IMR-90 (cell line): ENCODE results near the gene PLPP3. TPM values are rescaled to one million over a fixed set of nuclear protein-coding genes. Genes with fewer than 3 reads are reported as not detected.

Source experiments
- ATAC-seq: fragments of 200-7000 bp; cut with Tn5 transposase; 2 replicates; pipeline ENCODE4 v1.9.1; 2020; ENCODE audit warnings: low read depth, mild to moderate bottlenecking, moderate library complexity
- BruUV-seq: library from RNA; stranded (reverse); fragments of 400-500 nt; replicated peaks from 2 replicates; lab custom pipeline; 2021; lab: Mats Ljungman, UMichigan
- CTCF ChIA-PET: fragments of 300-600 bp; formaldehyde crosslinking; extraction: SDS; loops from one replicate; lab custom pipeline; 2021; ENCODE audit warnings: antibody characterized with exemption; lab: Yijun Ruan, JAX
- POLR2A ChIA-PET: fragments of 300-600 bp; sonication (Branson Sonifier 250); formaldehyde crosslinking; loops from one replicate; lab custom pipeline; 2022; ENCODE audit warnings: antibody characterized with exemption; ENCODE audit not compliant: unreplicated experiment; lab: Charles Lee
- DNase-seq: peaks from one replicate; pipeline ENCODE4 v3.0.0; 2013
- H2AFZ ChIP-seq: replicated peaks from 2 replicates; pipeline ENCODE3; 2013; ENCODE audit warnings: low read length, mild to moderate bottlenecking; ENCODE audit not compliant: poor library complexity
- H2AK5ac ChIP-seq: 2 replicates; pipeline ENCODE4 v1.6.1; 2013; ENCODE audit warnings: low read depth, low read length, inconsistent platforms
- H2AK9ac ChIP-seq: replicated peaks from 2 replicates; pipeline ENCODE3; 2013; ENCODE audit warnings: mild to moderate bottlenecking, low read depth, low read length, moderate library complexity; ENCODE audit not compliant: poor library complexity
- H2BK120ac ChIP-seq: 2 replicates; pipeline ENCODE4 v1.6.1; 2013; ENCODE audit warnings: low read depth, low read length, inconsistent platforms
- H2BK15ac ChIP-seq: 3 replicates; pipeline ENCODE4 v1.6.1; 2013; ENCODE audit warnings: low read depth, low read length, inconsistent platforms
- H2BK20ac ChIP-seq: 2 replicates; pipeline ENCODE4 v1.6.1; 2013; ENCODE audit warnings: low read depth, mild to moderate bottlenecking, inconsistent platforms, low read length, moderate library complexity
- H2BK5ac ChIP-seq: 2 replicates; pipeline ENCODE4 v1.6.1; 2013; ENCODE audit warnings: mild to moderate bottlenecking, low read depth, low read length, inconsistent platforms; ENCODE audit not compliant: poor library complexity, severe bottlenecking
- H3K14ac ChIP-seq: replicated peaks from 2 replicates; pipeline ENCODE4 v1.6.1; 2013; ENCODE audit warnings: low read depth, low read length, inconsistent platforms
- H3K18ac ChIP-seq: 2 replicates; pipeline ENCODE4 v1.6.1; 2013; ENCODE audit warnings: low read depth, low read length, control low read depth
- H3K23ac ChIP-seq: 2 replicates; pipeline ENCODE4 v1.6.1; 2013; ENCODE audit warnings: low read depth, low read length, inconsistent platforms
- H3K27ac ChIP-seq: 2 replicates; pipeline ENCODE4 v1.5.1; 2013; ENCODE audit warnings: mild to moderate bottlenecking, control low read depth, low read length; ENCODE audit not compliant: insufficient read depth
- H3K27me3 ChIP-seq: 2 replicates; pipeline ENCODE4 v1.6.1; 2013; ENCODE audit warnings: low read length; ENCODE audit not compliant: control insufficient read depth, insufficient read depth
- H3K36me3 ChIP-seq: 2 replicates; pipeline ENCODE4 v1.6.1; 2013; ENCODE audit warnings: low read length, mixed read lengths; ENCODE audit not compliant: control insufficient read depth, insufficient read depth
- H3K4ac ChIP-seq: 2 replicates; pipeline ENCODE4 v1.6.1; 2013; ENCODE audit warnings: low read depth, low read length, inconsistent platforms
- H3K4me1 ChIP-seq: 2 replicates; pipeline ENCODE4 v1.6.1; 2013; ENCODE audit warnings: low read length, mixed read lengths; ENCODE audit not compliant: control insufficient read depth, insufficient read depth
- H3K4me2 ChIP-seq: 2 replicates; pipeline ENCODE4 v1.6.1; 2013; ENCODE audit warnings: low read depth, mild to moderate bottlenecking, control low read depth, low read length, moderate library complexity
- H3K4me3 ChIP-seq: 2 replicates; pipeline ENCODE4 v1.5.1; 2013; ENCODE audit warnings: low read depth, mild to moderate bottlenecking, control low read depth, low read length, moderate library complexity; ENCODE audit not compliant: insufficient read depth
- H3K56ac ChIP-seq: 2 replicates; pipeline ENCODE4 v1.6.1; 2013; ENCODE audit warnings: low read length, inconsistent platforms; ENCODE audit not compliant: insufficient read depth; ENCODE audit errors: extremely low read depth
- H3K79me1 ChIP-seq, 2 experiments: 2 replicates each; pipeline ENCODE4 v1.6.1; 2013; ENCODE audit warnings: low read length in 2 of 2, inconsistent platforms in 1 of 2, low read depth in 1 of 2
- H3K9ac ChIP-seq: 2 replicates; pipeline ENCODE4 v1.6.1; 2013; ENCODE audit warnings: low read depth, low read length, control low read depth
- H3K9me1 ChIP-seq: 2 replicates; pipeline ENCODE4 v1.6.1; 2013; ENCODE audit warnings: low read length, inconsistent platforms; ENCODE audit not compliant: insufficient read depth
- H3K9me3 ChIP-seq: 2 replicates; pipeline ENCODE4 v1.6.1; 2013; ENCODE audit warnings: low read length; ENCODE audit not compliant: control insufficient read depth, insufficient read depth
- H4K20me1 ChIP-seq: 2 replicates; pipeline ENCODE4 v1.6.1; 2013; ENCODE audit warnings: low read length, inconsistent platforms; ENCODE audit not compliant: insufficient read depth
- H4K5ac ChIP-seq: 2 replicates; pipeline ENCODE4 v1.6.1; 2013; ENCODE audit warnings: mild to moderate bottlenecking, low read depth, low read length, control low read depth
- H4K8ac ChIP-seq, 2 experiments: 2 replicates each; pipeline ENCODE4 v1.6.1; 2013; ENCODE audit warnings: low read depth in 2 of 2, low read length in 2 of 2, control low read depth in 1 of 2, inconsistent platforms in 1 of 2
- H4K91ac ChIP-seq: 2 replicates; pipeline ENCODE4 v1.6.1; 2013; ENCODE audit warnings: low read depth, low read length, inconsistent platforms; ENCODE audit not compliant: insufficient read depth
- MXI1 ChIP-seq: IDR thresholded peaks from 2 replicates; pipeline ENCODE4 v1.6.1; 2012; ENCODE audit warnings: low read depth, mild to moderate bottlenecking, low read length, moderate library complexity, borderline replicate concordance
- whole genome bisulfite sequencing, 2 experiments: methylation state at CpG; one replicate each; pipeline versions ENCODE4 v1.1.5 to v1.1.7; 2013; ENCODE audit warnings: missing lambda C conversion rate in 2 of 2; ENCODE audit not compliant: insufficient read length in 1 of 2; ENCODE audit errors: extremely low coverage in 2 of 2; 5-methylcytosine and 5-hydroxymethylcytosine counted together
- dilution Hi-C: fragments of 300-500 bp; cut with HindIII; formaldehyde crosslinking; loops from one replicate; pipeline ENCODE4 v1.14.3; 2018; ENCODE audit warnings: low sequenced_read_pairs; ENCODE audit not compliant: unreplicated experiment
- in situ Hi-C: fragments of 300-500 bp; cut with MboI; formaldehyde crosslinking; loops from 3 replicates; pipeline ENCODE4 v1.14.3; 2019; ENCODE audit warnings: low sequenced_read_pairs, inconsistent platforms, mixed read lengths
- intact Hi-C: fragments of 100-400 bp; cut with micrococcal nuclease; formaldehyde crosslinking; loops from 2 replicates; pipeline ENCODE4 v1.10.0; 2022
- polyA plus RNA-seq, 3 experiments: library from polyadenylated mRNA; depleted of rRNA; stranded (reverse); fragments of >200 nt; gene quantifications; 2 replicates each; pipeline ENCODE4 v1.2.3, GENCODE V29; 2012; ENCODE audit warnings: low replicate concordance in 1 of 3
- total RNA-seq: library from RNA; depleted of rRNA; stranded (reverse); fragments of >200 nt; gene quantifications from 2 replicates; pipeline ENCODE4 v1.2.3, GENCODE V29; 2012

Gene PLPP3
- total and polyA plus RNA-seq, 2 of the 4 experiments (the other 2 are of a cell fraction): 49.9 to 56.6 TPM

- Histone ChIP-seq H4K20me1 (peaks cover 45% of the 10 kb centered on the region), H2BK15ac (no peak overlapping the region), H2BK20ac (no peak overlapping the region), H4K91ac (no peak overlapping the region), H3K56ac (no peak overlapping the region), H3K27ac (no peak overlapping the region), H3K14ac (no peak overlapping the region), H2AFZ (no peak overlapping the region), H2BK120ac (no peak overlapping the region), H3K9ac (no peak overlapping the region), H3K36me3 (peaks cover 80% of the 10 kb centered on the region), H3K4ac (no peak overlapping the region), H3K27me3 (no peaks in the 10 kb centered on the region), H3K9me1 (peaks cover 33% of the 10 kb centered on the region), H2AK9ac (no peak overlapping the region), H2BK5ac (no peak overlapping the region), H3K18ac (no peak overlapping the region), H4K5ac (no peak overlapping the region), H3K4me2 (no peak overlapping the region), H3K9me3 (no peaks in the 10 kb centered on the region), H3K79me1 (peaks cover 3 to 69% of the 10 kb centered on the region in 2 experiments; a peak in 3 of 4 replicates), H3K23ac (no peak overlapping the region), H2AK5ac (no peak overlapping the region), H4K8ac (no peak overlapping the region), H3K4me3 (no peak overlapping the region), H3K4me1 (peaks cover 9% of the 10 kb centered on the region; the same call in 1 of the 2 replicates)
- in situ Hi-C loops (no loop called here), intact Hi-C loops (loop anchor here (5.0 kb wide), 1 partner anchor 66 kb away; the partner anchor contains the start of gene PLPP3), dilution Hi-C loops (no loop called here)
- WGBS, 2 experiments: 95% methylated on average over 3 of the region's 8 CpGs; no CpG with 5 or more reads in 1 of the 2 experiments
- DNase-seq: no peak
- ChIA-PET POLR2A (no interaction called here), CTCF (no interaction called here)
- ATAC-seq: no peak
- TF ChIP-seq MXI1: no peak
- BruUV-seq: no TSS peak
Measured at GRCh38 chr1:56511766-56512165, 67.6 kb downstream of the PLPP3 start.
